Fibroblast of lung (primary cell): Measurements from ENCODE around the gene EGR4.

Experiments
- CTCF ChIP-seq, 2 donors: IDR thresholded peaks in 1 of 2; conservative IDR thresholded peaks in 1 of 2; 1 replicate in 1 of 2; 2 replicates in 1 of 2; pipeline ENCODE4 v1.5.1; 2011 to 2012; ENCODE audit warnings: low read length in 2 of 2, control low read depth in 1 of 2, inconsistent platforms in 1 of 2, low read depth in 1 of 2, mild to moderate bottlenecking in 1 of 2
- EZH2 ChIP-seq: IDR thresholded peaks from 2 replicates; pipeline ENCODE4 v1.5.1; 2012; ENCODE audit warnings: low read length, control low read depth, mild to moderate bottlenecking; ENCODE audit errors: missing control alignments

DNA sequence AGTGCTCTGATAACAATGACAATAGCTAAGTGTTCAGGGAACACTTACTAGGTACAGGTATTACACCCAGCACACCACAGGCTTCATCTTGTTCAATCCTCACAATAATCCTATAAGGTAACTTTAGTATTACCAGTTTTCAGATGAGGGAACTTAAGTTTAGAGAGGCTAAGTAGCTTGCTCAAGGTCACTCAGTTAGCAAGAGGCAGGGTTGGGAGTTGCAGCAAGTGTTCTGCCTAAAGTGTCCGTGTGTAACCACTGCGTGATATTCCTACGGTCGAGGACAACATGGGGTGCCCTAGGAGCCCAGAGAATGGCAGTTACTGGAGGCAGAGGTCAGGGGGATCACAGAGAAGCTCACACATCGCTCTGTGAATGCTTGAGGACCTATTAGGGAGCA is 30.2 kb upstream of the EGR4 start:
- TF ChIP-seq CTCF (conservative IDR thresholded peaks at IDR 0.05 in 1 of 2, IDR thresholded peaks at IDR 0.05 in 1 of 2; ENCODE audit: low read depth in 1 of 2, low read length in 2 of 2), result no peak
- TF ChIP-seq EZH2, result no peak
